K562 (cell line): ENCODE measurements around the gene PSMA2. TPM values are rescaled to one million over a fixed set of nuclear protein-coding genes. Genes with fewer than 3 reads are reported as not detected.

Source experiments
- CBFA2T2 ChIP-seq: fragments of 450-650 bp; conservative IDR thresholded peaks from 2 replicates; pipeline ENCODE4 v1.6.1; 2017; ENCODE audit warnings: mild to moderate bottlenecking
- CREM ChIP-seq: IDR thresholded peaks from 2 replicates; pipeline ENCODE4 v1.6.1; 2014; ENCODE audit warnings: antibody characterized with exemption, low read depth
- CTBP1 ChIP-seq: fragments of 450-650 bp; IDR thresholded peaks from 2 replicates; pipeline ENCODE4 v1.6.1; 2016; ENCODE audit warnings: borderline replicate concordance
- E2F6 ChIP-seq, 2 experiments: IDR thresholded peaks; 2 replicates each; pipeline ENCODE4 v1.6.1; 2011; ENCODE audit warnings: borderline replicate concordance in 1 of 2, control low read depth in 1 of 2, low read depth in 1 of 2, low read length in 1 of 2, mild to moderate bottlenecking in 1 of 2, mixed read lengths in 1 of 2, moderate library complexity in 1 of 2; ENCODE audit not compliant: insufficient read depth in 1 of 2, insufficient read length in 1 of 2, poor library complexity in 1 of 2, severe bottlenecking in 1 of 2; ENCODE audit errors: extremely low read depth in 1 of 2
- EP400 ChIP-seq: fragments of 450-650 bp; IDR thresholded peaks from 2 replicates; pipeline ENCODE4 v1.6.1; 2017; ENCODE audit warnings: antibody characterized with exemption, mild to moderate bottlenecking, moderate library complexity
- FIP1L1 ChIP-seq: fragments of 200-400 bp; formaldehyde crosslinking; IDR thresholded peaks from 2 replicates; pipeline ENCODE4 v1.6.1; 2018; ENCODE audit warnings: mild to moderate bottlenecking, low read depth, low read length; ENCODE audit not compliant: poor library complexity, severe bottlenecking
- ID3 ChIP-seq, 2 experiments: fragments of 250-450 bp in 1 of 2; fragments of 450-650 bp in 1 of 2; sonication (Bioruptor Pico) in 1 of 2; IDR thresholded peaks; 2 replicates each; pipeline versions ENCODE4 v1.6.1 to v1.8.0; 2016 to 2021; ENCODE audit warnings: mild to moderate bottlenecking in 2 of 2, moderate library complexity in 2 of 2, missing compliant biosample characterization in 1 of 2, missing genetic modification characterization in 1 of 2
- KDM1A ChIP-seq, 2 experiments: fragments of 450-650 bp; IDR thresholded peaks; 2 replicates each; pipeline ENCODE4 v1.6.1; 2016; ENCODE audit warnings: mild to moderate bottlenecking in 2 of 2
- MAZ ChIP-seq, 2 experiments: fragments of 450-650 bp in 1 of 2; sonication (generic) in 1 of 2; formaldehyde crosslinking; IDR thresholded peaks in 1 of 2; conservative IDR thresholded peaks in 1 of 2; 2 replicates each; pipeline versions ENCODE4 v1.4.0 to v1.5.0; 2020; ENCODE audit warnings: mild to moderate bottlenecking in 1 of 2, missing genetic modification reagents in 1 of 2
- MBD2 ChIP-seq: sonication (generic); IDR thresholded peaks from 2 replicates; pipeline ENCODE4 v1.6.1; 2016; ENCODE audit warnings: low read depth, borderline replicate concordance
- MYNN ChIP-seq, 2 experiments: sonication (generic); formaldehyde crosslinking in 1 of 2; IDR thresholded peaks; 2 replicates each; pipeline versions ENCODE4 v1.5.0 to v1.6.1; 2016 to 2020; ENCODE audit warnings: antibody characterized with exemption in 1 of 2, missing genetic modification reagents in 1 of 2
- NBN ChIP-seq: fragments of 450-650 bp; IDR thresholded peaks from 2 replicates; pipeline ENCODE4 v1.6.1; 2016; ENCODE audit warnings: low read depth, mild to moderate bottlenecking
- NFIC ChIP-seq: fragments of 450-650 bp; IDR thresholded peaks from 2 replicates; pipeline ENCODE4 v1.6.1; 2017; ENCODE audit warnings: mild to moderate bottlenecking, inconsistent platforms
- NONO ChIP-seq, 2 experiments: fragments of 200-400 bp in 1 of 2; fragments of 450-650 bp in 1 of 2; formaldehyde crosslinking in 1 of 2; IDR thresholded peaks; 2 replicates each; pipeline ENCODE4 v1.6.1; 2017; ENCODE audit warnings: low read depth in 2 of 2, mild to moderate bottlenecking in 2 of 2, moderate library complexity in 2 of 2, low read length in 1 of 2
- PML ChIP-seq: IDR thresholded peaks from 2 replicates; pipeline ENCODE4 v1.6.1; 2012; ENCODE audit warnings: low read length, inconsistent platforms
- POLR2A ChIP-seq: fragments of 450-650 bp; conservative IDR thresholded peaks from 2 replicates; pipeline ENCODE4 v1.6.1; 2016
- PRPF4 ChIP-seq: fragments of 200-400 bp; formaldehyde crosslinking; IDR thresholded peaks from one replicate; pipeline ENCODE4 v1.6.1; 2017; ENCODE audit warnings: low read length, low read depth, mild to moderate bottlenecking; ENCODE audit not compliant: insufficient read depth, poor library complexity, severe bottlenecking
- RFX1 ChIP-seq: fragments of 450-650 bp; IDR thresholded peaks from 2 replicates; pipeline ENCODE4 v1.6.1; 2016; ENCODE audit warnings: mild to moderate bottlenecking, moderate library complexity
- SRSF1 ChIP-seq: fragments of 200-400 bp; formaldehyde crosslinking; IDR thresholded peaks from 2 replicates; pipeline ENCODE4 v1.6.1; 2017; ENCODE audit warnings: mild to moderate bottlenecking, low read depth, low read length, moderate library complexity
- ZNF143 ChIP-seq: sonication (generic); formaldehyde crosslinking; IDR thresholded peaks from 2 replicates; pipeline ENCODE4 v1.9.0; 2022; ENCODE audit warnings: mild to moderate bottlenecking, missing genetic modification reagents
- ZNF165 ChIP-seq: fragments of 250-450 bp; sonication (Bioruptor Pico); IDR thresholded peaks from 2 replicates; pipeline ENCODE4 v1.4.0; 2020; ENCODE audit warnings: borderline replicate concordance
- ZNF347 ChIP-seq: fragments of 450-650 bp; formaldehyde crosslinking; IDR thresholded peaks from 2 replicates; pipeline ENCODE4 v1.4.0; 2020; ENCODE audit warnings: low read depth, mild to moderate bottlenecking, moderate library complexity
- ZNF589 ChIP-seq: fragments of 200-800 bp; sonication (Bioruptor generic); IDR thresholded peaks from 2 replicates; pipeline ENCODE4 v1.6.1; 2016; ENCODE audit warnings: low read depth, missing genetic modification characterization, missing compliant biosample characterization
- ZNF639 ChIP-seq, 2 experiments: fragments of 200-800 bp in 1 of 2; sonication (Bioruptor generic) in 1 of 2; sonication (generic) in 1 of 2; formaldehyde crosslinking in 1 of 2; IDR thresholded peaks in 1 of 2; conservative IDR thresholded peaks in 1 of 2; 2 replicates each; pipeline versions ENCODE4 v1.5.0 to v1.6.1; 2016 to 2020; ENCODE audit warnings: missing compliant biosample characterization in 1 of 2, missing genetic modification characterization in 1 of 2, missing genetic modification reagents in 1 of 2
- polyA plus RNA-seq, 8 experiments: library from polyadenylated mRNA; depleted of rRNA in 4 of 8; stranded (reverse) in 5 of 8; unstranded in 3 of 8; fragments of >200 nt; fragmentation: Nextera tagmentation in 2 of 8; fragmentation: Illumina TruSeq in 1 of 8; extraction: Ambion mirVana in 2 of 8; extraction: Trizol in 1 of 8; gene quantifications; 2 replicates each; pipeline versions ENCODE4 v1.2.1 to v1.2.3, GENCODE V29; 2011 to 2014; ENCODE audit warnings: inconsistent platforms in 1 of 8, missing spikeins in 1 of 8
- total RNA-seq, 7 experiments: library from RNA; depleted of rRNA in 6 of 7; stranded (reverse); fragments of >200 nt in 6 of 7; fragmentation: Illumina TruSeq in 2 of 7; extraction: Trizol in 2 of 7; gene quantifications; 2 replicates each; pipeline versions ENCODE4 v1.2.1 to v1.2.3, GENCODE V29; 2011 to 2021; ENCODE audit warnings: low replicate concordance in 1 of 7

The PSMA2 gene
- total and polyA plus RNA-seq, 9 of the 15 experiments (the other 6 are each of a cell fraction or from before 2014, with no cell fraction given) = 91.7 to 1,070 (median 213) TPM

DNA sequence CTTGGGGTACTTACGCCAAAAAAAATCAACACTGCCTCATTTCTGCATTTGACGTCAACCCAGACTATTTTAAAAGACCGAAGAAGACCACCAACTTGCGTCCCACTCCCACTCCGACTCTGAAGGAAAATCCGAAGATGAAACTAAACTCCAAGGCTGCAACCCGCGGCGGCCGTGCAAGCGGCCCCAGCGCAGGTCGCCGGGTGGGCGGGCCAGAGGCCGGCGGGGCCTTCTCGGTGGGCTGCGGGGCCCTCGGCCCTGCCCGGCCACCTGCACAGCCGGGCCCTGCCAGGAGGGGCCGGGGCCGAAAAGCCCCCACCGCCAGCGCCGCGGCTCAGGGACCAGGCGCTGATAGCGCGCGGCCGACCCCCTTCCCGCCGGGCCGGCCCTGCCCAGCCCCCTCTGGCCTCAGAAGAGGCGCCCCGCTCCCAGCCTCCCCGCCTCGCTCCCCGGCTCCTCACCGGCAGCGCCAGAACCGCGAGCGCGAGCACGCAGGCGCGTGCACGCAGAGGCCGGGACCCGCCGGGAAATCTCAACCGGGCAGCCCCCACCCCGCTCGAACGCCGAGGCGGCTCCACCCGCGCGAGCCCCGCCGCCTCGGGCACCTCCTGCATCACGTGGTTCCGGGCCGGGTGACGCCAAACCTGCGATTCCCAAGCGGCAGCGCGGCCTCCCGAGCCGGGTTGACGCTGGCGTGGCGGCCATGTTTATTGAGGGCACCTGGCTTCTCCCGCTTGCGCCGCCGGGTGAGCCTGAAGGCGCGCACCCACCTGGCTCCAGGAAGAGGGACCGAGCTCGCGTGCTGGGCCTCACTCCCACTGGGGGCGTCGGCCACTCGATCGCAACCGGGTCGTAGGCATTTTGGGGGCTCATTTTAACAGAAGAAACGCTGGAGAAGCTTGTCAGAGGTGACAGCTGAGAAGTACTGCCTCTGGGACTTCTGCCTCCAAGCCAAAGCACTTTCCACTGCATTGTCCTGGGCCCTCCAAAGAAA, 20.2 kb downstream of the PSMA2 start, which contains the start of gene C7orf25 (continued):
- TF ChIP-seq NONO (IDR thresholded peaks at IDR 0.05; ENCODE audit: low read depth in 2 of 2, low read length in 1 of 2) = peak in 1 of 2 experiments; percentile 60; a peak in 1 of 4 replicates
- peak; percentile 90 for TF ChIP-seq CTBP1
- no peak for TF ChIP-seq ID3 (CRISPR knock-in tag; IDR thresholded peaks at IDR 0.05)
- peak; percentile 77 for TF ChIP-seq ID3 (tag; IDR thresholded peaks at IDR 0.05)
- peak; percentile 87 for TF ChIP-seq CREM
- peak; percentile 98 for TF ChIP-seq MAZ (CRISPR knock-in tag; conservative IDR thresholded peaks at IDR 0.05 in 1 of 2, IDR thresholded peaks at IDR 0.05 in 1 of 2)
- peak; percentile 61; the same call in 1 of the 2 replicates for TF ChIP-seq MYNN (IDR thresholded peaks at IDR 0.05)
- TF ChIP-seq MYNN (CRISPR knock-in tag; IDR thresholded peaks at IDR 0.05) = no peak
- peak; percentile 69; the same call in 1 of the 2 replicates for TF ChIP-seq EP400
- peak; percentile 43; the same call in 1 of the 2 replicates for TF ChIP-seq NBN
- TF ChIP-seq ZNF347 (CRISPR knock-in tag) = no peak
- peak; percentile 34 for TF ChIP-seq NFIC
- 0 out of 2 replicates have a peak, but pooled peaks have one; percentile 68 for TF ChIP-seq ZNF589 (CRISPR knock-in tag)
- peak; percentile 53 for TF ChIP-seq PRPF4
- TF ChIP-seq PML = peak; percentile 24; the same call in 1 of the 2 replicates
- peak in 1 of 2 experiments; percentile 91; a peak in 2 of 4 replicates for TF ChIP-seq ZNF639 (CRISPR knock-in tag; conservative IDR thresholded peaks at IDR 0.05 in 1 of 2, IDR thresholded peaks at IDR 0.05 in 1 of 2)
- peak; percentile 69 for TF ChIP-seq POLR2A
- peak; percentile 71; the same call in 1 of the 2 replicates for TF ChIP-seq MBD2
- TF ChIP-seq ZNF165 (CRISPR knock-in tag) = no peak
- TF ChIP-seq RFX1 = no peak
- TF ChIP-seq ZNF143 (CRISPR knock-in tag) = peak; percentile 84
- TF ChIP-seq CBFA2T2 = peak; percentile 87
- TF ChIP-seq KDM1A (IDR thresholded peaks at IDR 0.05) = peak in 1 of 2 experiments; percentile 50; a peak in 1 of 4 replicates
- peak; percentile 66 to 89 for TF ChIP-seq E2F6 (IDR thresholded peaks at IDR 0.05; ENCODE audit: borderline replicate concordance in 1 of 2, extremely low read depth in 1 of 2, insufficient read depth in 1 of 2, insufficient read length in 1 of 2, low read depth in 1 of 2, low read length in 1 of 2, poor library complexity in 1 of 2, severe bottlenecking in 1 of 2)
- no peak for TF ChIP-seq SRSF1
- TF ChIP-seq FIP1L1 = peak; percentile 65
